LHCN-M2 (cell line): ENCODE results near the gene VWA3A. TPM values are rescaled to one million over a fixed set of nuclear protein-coding genes. Genes with fewer than 3 reads are reported as not detected.

Experiments
- DNase-seq: peaks from one replicate; pipeline ENCODE4 v3.0.0-alpha.2; 2012; ENCODE audit warnings: low read depth
- total RNA-seq: library from RNA; depleted of rRNA; stranded (reverse); fragments of >200 nt; gene quantifications from 2 replicates; pipeline ENCODE4 v1.2.3, GENCODE V29; 2014; rRNA removed

Gene VWA3A
- total RNA-seq, 1 experiment from 2014 or later = not detected

GRCh38 chr16:22198547-22199293 lies 106.4 kb downstream of the VWA3A start:
- peak; percentile 47 for DNase-seq

- DNase-seq = no peak
Measured at GRCh38 chr16:22202261-22202637, 109.9 kb downstream of the VWA3A start.

GRCh38 chr16:22203091-22203490 lies 110.8 kb downstream of the VWA3A start:
- DNase-seq = no peak

GRCh38 chr16:22204091-22204655 lies 111.8 kb downstream of the VWA3A start:
- no peak for DNase-seq

GRCh38 chr16:22205577-22206012 lies 113.3 kb downstream of the VWA3A start:
- DNase-seq = no peak

GRCh38 chr16:22206013-22206841 lies 113.9 kb downstream of the VWA3A start, which contains the start of gene EEF2K:
EEF2K (plus strand) TSS chr16:22206278; CDS start chr16:22225730, 19,452 bp downstream.
- peak; percentile 95 for DNase-seq

Other genes with a start within 250 kb of the VWA3A start
- gene NPIPB4, start 234.8 kb upstream of the VWA3A start, total RNA-seq = 5.6 and 23.7 TPM in 2 replicates
- gene UQCRC2, start 139.2 kb upstream of the VWA3A start, total RNA-seq = 118 and 134 TPM in 2 replicates
- not detected in 2 replicates for gene PDZD9, start 91.4 kb upstream of the VWA3A start, total RNA-seq
- 17.2 and 24.4 TPM in 2 replicates for gene MOSMO, start 84.4 kb upstream of the VWA3A start, total RNA-seq
- not detected in 2 replicates for gene SDR42E2, start 70.0 kb downstream of the VWA3A start, total RNA-seq
- gene EEF2K, start 113.7 kb downstream of the VWA3A start, total RNA-seq = 15.1 and 16.1 TPM in 2 replicates
- gene POLR3E, start 204.9 kb downstream of the VWA3A start, total RNA-seq = 26.6 and 38.2 TPM in 2 replicates